PC-3 (cell line): ENCODE results near the gene CNGA1.

Source experiments
- EZH2 ChIP-seq: fragments of 300-600 bp; sonication (generic); IDR thresholded peaks from one replicate; pipeline ENCODE4 v1.6.1; 2017; ENCODE audit warnings: antibody characterized with exemption, mild to moderate bottlenecking, low read length; ENCODE audit not compliant: unreplicated experiment
- EZH2phosphoT487 ChIP-seq: fragments of 300-600 bp; sonication (generic); IDR thresholded peaks from 2 replicates; pipeline ENCODE4 v1.6.1; 2018; ENCODE audit warnings: mild to moderate bottlenecking, antibody characterized with exemption, low read length, borderline replicate concordance

GRCh38 chr4:47899639-47900038, 116.8 kb downstream of the CNGA1 start:
- no peak for TF ChIP-seq EZH2phosphoT487
- TF ChIP-seq EZH2 = no peak
